Hematopoietic multipotent progenitor cell treated with erythropoietin and hydrocortisone succinate and interleukin-3 and kit ligand, for 17 days (in vitro differentiated cells): Measurements from ENCODE around the gene GPR4.

Experiments
- DNase-seq: peaks from one replicate; pipeline ENCODE4 v3.0.0-alpha.2; 2015; ENCODE audit warnings: low spot score

The GPR4 gene

DNA sequence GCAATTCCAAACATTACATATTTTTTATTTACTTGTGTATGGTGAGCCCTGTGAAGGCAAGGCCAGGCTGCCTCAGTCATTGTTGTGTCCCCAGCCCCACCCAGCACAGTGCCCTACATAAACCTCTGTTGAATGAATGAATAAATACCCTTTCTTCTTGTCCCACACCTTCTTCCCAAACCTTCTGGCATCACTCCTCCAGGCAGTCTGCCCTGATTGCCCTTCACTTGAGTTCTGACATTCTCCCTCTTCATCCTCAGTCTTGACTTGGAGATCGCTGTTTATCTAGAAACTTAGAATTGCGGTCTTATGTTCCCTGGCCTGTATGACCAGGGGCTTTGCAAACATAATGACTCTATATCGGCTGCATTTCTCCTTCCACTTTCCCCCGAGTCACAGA is 12.2 kb downstream of the GPR4 start:
- no peak for DNase-seq

DNA sequence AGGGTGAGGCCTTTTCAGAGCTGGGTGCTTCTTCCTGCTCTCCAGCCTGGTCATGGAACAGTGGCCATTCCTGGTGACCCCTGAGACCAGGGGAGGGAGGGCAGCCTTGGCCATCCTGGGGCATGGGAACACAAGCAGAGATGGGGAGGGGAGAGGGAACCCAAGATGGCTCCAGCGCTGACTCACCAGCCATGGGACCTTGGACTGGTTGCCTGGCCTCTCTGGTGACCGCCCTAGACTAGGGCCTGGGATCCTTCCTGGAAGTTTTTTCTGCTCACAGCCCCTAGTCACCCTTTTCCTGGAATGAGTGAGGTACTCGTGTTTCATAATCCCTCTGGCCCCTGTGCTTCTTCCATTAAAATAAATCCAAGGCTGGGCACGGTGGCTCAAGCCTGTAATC is 14.1 kb downstream of the GPR4 start:
- DNase-seq: no peak

DNA sequence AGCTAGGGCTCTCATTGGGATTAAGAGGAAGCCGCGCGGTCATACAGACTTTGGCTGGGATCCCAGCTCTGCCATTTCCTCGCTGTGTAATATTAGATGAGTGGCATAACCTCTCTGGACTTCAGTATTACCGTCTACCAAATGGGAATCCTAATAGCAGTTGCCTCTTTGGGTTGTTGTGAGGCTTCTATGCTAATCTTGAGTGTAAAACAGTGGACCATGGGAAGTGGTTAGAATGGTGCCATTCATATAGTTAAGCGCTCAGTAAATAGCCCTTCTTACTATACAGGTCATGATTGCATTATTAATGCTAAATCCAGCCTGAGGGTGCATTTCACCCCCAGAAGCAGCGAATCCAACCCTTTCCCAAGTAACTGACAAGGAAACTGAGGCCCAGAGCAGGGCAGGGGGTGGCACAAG is 16.8 kb downstream of the GPR4 start:
- DNase-seq: no peak

DNA sequence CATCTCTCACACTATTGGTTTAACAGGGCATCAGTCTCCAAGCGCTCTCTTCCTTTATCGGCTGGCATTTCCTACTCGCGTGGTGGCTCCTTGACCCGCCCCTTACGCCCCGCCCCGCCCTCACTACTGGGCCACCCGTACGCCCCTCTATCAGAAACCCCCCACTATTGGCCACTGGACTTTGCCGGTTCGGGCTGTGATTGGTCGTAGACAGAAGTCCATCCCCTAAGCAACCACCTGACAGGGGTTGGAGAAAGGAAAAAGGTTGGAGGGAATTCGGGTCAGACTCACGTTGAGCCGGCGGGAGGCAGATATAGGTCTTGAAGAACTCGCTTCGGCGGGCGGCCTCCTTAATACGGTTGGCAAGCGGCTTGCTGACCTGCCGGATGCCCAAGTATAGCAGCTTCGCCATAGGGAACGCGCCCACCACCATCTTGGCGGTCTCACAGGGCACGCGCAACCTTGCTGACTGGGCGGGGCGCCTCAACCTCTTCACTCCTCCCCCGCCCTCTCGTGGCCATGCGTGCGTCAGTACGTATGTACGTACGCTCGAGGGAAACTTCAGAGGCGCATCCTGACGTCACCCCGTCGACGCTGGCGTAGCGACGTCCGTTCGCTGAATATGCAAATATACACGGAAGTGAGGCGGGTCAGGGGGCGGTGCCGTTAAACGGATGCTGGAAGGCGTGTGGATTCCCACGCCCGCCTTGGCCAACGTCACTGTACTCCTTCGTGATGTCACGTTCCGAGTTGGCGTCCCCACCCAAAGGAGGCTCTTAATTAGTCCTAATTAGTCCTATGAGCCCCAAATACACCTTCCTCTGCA is 17.5 kb downstream of the GPR4 start, which contains the start of gene OPA3:
TSS of gene OPA3 (minus strand) at position 471 of the 826 bp plus-strand sequence. CDS start at position 433, 38 bp downstream.
- peak; percentile 100 for DNase-seq

DNA sequence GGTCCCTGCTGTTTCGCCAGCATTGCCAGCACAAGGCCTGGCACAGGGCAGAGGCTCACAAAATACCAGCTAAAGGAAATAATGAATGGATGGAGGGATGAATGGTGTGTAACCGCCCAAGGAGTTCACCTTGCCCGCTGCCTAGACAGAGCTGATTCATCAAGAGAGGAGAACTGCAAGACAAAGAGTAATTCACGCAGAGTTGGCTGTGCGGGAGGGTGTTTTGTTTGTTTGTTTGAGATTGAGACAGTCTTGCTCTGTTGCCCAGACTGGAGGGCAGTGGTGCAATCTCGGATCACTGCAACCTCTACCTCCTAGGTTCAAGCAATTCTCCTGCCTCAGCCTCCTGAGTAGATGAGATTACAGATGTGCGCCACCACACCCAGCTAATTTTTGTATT is 20.4 kb downstream of the GPR4 start:
- no peak for DNase-seq

DNA sequence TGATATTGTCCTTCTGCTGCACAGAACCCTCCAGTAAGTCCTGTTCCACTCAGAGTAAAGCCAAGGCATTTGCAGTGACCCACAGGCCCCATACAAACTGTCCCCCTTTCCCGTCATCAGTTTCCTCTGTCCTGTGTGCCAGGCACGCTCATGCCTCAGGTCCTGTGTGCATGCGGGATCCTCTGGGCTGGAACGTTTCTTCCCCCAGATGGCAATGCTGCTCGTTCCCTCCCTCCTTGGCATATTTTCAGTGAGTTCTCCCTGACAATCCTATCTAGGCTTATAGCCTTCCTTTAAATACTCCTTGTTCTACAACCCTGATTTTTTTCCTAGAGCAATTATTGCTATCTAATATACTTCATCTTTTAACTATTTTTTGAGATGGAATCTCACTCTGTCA is 23.2 kb downstream of the GPR4 start:
- DNase-seq: no peak

DNA sequence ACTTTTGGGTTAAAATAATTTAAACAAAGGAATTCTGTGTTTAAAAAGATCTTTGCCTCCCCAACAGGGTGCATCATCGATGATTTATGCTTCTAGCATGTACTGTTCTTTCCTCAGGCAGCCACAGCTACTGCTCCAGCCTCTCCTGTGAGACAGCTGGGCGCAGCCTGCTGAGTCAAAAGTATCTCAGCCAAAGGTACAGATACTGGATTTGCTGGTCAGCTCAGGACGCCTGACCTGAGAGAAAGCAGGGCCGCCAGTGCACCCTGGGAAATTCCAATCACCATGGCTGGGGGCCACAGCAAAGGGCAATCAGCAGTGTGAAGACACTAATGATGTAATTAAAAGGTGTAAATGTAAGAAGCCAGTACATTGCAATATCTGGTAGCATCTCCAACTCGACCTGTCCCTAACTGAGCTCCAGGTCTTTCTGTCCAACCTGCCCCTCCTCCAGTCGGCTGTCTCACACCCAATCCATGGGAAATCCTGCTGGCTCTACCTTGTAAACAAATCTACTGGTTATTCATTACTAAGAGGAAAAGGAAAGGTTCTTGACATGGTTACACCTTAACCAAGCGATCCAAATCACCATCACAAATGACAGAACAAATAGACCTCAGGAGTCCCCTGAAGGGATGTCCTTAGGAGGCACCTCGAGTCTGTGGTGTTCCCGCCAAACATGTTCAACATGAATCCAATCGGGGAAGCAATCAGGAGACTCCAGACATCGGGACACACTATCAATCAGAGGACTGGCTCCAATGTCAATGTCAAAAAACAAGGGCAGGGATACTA is 24.7 kb downstream of the GPR4 start:
- DNase-seq: no peak

DNA sequence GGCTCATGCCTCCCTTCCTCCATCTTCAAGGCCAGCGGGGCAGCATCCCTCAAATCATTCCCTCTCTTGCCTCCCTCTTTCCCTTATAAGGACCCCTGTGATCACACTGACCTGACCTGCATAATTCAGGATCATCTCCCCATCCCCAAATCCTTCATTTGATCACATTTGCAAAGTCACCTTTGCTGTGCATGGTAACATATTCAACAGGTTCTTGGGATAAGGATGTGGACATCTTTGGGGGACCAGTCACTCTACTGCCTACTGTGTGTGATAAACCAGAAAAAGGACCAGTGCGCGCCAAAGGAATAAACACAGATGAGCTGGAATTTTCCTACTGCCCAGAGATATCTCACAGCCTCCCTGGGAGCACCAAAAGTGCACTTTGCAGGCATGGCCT is 25.3 kb downstream of the GPR4 start:
- DNase-seq: no peak

DNA sequence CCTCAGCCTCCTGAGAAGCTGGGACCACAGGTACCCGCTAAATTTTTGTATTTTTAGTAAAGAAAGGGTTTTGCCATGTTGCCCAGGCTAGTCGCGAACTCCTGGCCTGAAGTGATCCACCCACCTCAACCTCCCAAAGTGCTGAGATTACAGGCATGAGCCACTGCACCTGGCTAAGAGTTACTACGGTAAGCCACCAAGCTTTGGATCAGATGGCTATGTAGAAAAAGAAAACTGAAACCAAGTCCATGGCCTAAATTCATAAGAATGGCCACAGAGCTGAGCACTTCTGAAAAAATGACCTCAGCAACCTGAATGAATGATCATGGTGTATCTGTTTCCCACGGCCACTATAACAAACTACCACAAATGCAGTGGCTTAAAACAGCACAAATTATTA is 26.8 kb downstream of the GPR4 start:
- no peak for DNase-seq

DNA sequence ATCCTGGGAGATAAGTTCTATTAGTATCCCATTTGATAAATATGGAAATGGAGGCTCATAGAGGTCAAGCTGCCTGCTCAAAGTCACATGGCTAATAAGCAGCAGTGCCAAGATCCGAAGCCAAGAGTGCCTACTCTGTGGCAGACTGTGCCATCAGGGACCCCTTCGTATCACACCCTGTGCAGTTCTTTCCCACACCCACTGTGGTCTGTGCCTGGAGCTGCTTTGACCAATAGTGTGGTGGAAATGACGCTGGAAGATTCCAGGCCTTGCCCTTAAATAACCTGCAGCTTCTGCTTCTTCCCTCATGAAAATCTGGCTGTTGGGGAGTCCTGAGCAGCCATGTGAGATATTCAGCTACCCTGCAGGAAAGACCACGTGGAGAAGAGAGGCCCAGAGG is 27.5 kb downstream of the GPR4 start:
- no peak for DNase-seq

DNA sequence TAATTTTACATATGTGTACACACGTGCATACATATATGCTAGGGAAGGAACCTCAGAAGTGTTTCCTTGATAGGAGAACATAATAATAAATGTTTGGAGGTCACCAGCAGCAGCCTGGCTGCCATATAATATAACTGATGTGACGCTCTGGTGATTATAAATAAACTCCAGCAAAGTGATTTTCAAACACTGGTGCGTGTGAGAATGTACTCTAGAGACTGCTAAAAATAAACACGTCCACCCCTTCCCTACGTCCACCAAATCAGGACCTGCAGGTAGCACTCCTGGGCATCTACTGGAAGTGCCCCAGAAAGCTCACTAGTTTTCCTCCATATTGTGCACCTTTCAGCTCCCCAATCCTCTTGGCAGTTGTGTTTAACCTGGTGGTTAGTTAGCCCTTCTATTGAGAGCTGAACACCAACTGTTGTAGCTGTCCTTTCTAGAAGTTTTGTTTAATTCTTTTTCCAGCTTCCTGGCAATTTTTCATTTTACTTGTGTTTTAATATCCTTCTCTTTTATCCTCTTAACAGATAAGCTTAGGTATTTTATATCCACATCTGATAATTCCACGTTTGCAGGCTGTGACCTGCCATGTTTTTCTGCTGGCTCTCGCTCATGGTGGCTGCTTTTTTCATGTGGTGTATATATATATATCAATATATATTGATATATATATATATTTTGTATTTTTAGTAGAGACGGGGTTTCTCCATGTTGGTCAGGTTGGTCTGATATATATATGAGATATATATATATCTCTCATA is 30.4 kb downstream of the GPR4 start:
- no peak for DNase-seq

DNA sequence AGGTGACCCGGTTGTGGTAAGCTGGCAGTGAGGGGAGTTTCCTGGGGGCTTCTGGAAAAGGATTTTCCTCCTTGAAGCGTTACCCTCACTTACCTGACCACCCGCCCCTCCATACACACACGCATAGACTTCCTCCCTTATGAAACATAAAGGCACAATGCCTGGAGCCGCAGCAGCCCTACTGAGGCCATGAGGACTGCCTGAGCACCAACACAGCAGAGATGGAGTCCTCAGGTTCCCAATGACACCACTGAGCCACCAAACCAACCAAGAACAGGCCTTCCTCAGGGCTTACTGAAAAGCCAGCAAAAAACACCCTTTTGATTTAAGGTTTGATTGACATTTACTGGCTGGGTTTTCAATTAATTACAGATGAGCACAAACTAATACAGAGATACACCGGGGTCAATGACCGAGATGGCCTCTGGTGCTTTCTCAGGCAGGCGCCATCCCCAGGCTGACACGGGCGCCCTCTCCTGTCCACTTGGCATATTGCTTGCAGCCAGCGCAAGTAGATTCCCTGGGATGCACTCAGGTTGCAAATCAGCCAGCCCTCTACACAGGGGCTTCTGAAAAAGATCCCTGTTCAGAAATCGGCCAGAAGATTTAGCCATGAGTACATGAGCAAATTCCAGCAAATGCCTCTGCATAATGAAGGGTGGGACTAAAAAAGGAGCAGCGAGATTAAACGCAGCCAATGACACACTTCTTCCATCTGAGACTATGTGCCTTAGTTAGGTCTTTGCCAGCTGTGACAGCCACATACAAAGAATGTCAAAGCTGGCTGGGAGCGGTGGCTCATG is 32.2 kb downstream of the GPR4 start:
- DNase-seq: peak; percentile 47

DNA sequence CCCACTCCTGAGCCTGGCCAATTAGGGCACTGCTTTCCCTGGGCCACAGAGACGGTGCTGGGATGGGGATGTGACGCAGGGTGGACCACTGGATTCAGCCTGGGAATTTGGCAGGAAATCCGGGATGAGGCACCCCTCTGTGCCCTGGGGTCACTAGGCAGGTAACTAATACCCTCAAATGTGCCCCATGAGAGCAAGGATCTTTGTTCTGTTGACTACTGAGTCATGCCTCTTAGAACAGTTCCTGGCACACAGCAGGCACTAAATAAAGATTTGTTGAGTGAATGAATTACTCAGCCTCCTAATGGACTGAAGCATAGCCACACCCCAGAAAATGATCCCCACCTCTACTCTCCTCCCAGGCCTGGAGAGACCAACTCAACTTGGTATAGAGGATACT is 33.3 kb downstream of the GPR4 start:
- no peak for DNase-seq

DNA sequence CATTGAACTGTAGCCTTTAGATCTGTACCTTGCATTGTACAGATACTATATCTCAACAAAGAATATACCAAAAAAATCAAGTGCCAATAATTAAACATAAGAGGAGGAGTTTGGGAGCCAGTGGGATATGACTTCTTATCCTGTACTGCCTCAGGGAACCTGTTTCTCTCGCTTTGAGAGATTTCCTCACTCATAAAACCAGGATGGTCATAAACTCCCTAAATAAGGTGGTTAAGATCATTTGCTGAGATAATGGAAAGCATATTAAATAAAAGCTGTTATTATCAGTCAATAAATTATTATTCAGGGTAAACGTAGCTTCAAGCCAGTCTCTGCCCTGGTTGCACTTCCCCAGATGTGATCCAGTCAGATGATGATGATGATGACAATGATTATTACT is 34.4 kb downstream of the GPR4 start:
- DNase-seq: no peak

DNA sequence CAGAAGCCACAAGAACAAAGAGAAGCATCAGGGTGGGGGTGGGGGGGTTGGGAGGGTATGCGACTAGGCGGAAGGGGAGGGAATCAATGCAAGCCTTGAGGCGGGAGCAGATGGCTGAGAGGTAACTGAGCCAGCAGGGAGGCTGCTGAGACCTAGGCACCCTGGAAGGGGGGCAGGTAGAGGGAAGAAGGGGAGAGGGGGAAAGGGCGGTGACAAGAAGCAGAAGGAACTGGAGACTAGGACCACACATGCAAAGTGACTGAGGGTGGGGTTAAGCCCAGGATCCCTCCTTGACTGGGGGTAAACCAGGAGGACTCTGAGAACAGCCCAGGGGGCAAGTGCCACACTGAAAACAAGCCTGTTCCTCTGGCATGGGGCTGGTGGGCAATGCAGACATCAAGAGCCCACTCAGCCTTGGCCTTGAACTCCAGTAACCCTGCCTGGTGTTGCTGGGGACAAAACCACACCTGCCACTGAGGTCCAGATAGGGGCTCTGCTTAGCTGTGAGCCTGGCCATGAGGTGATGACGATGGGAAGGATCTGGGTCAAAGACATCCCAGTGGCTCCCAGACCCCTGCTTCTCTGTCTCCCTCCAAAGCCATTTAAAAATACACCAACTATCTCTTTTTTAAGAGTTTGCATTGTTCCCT is 37.8 kb downstream of the GPR4 start:
- no peak for DNase-seq

DNA sequence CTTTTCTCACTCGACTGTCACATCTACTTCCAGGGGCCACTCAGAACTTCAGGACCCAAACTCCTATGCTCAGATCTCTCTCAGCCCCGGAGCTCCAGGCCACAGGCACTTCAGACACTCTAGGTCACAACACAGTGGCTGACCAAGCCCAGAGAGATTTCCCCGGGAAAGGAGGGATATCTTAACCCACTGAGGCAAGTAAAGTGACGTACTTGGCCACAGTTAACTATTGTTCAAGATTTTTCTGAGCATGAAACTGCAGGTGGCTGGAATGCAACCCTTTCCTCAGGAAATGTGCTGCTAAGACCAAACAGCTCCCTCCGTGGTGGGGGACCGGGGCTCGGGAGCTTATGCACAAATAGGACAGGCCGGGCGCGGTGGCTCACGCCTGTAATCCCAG is 41.3 kb downstream of the GPR4 start:
- DNase-seq: no peak

DNA sequence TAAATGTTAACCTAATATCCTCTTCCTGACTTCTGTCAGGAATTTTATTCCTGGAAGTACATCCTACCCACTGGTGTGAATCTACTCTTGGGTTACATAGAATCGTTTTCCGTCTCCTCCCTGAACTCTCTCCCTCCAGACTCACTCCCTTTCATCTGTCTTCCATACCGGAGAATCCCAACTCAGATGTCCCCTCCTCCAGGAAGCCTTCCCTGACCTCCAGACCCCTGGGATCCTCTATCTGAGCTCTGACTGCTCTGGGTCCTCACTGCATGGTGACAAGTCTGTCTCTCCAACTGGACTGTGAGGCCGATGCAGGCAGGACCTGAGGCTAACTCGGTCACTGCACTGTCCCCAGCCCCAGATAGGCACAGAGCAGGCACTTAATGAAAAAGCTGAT is 42.0 kb downstream of the GPR4 start:
- no peak for DNase-seq

DNA sequence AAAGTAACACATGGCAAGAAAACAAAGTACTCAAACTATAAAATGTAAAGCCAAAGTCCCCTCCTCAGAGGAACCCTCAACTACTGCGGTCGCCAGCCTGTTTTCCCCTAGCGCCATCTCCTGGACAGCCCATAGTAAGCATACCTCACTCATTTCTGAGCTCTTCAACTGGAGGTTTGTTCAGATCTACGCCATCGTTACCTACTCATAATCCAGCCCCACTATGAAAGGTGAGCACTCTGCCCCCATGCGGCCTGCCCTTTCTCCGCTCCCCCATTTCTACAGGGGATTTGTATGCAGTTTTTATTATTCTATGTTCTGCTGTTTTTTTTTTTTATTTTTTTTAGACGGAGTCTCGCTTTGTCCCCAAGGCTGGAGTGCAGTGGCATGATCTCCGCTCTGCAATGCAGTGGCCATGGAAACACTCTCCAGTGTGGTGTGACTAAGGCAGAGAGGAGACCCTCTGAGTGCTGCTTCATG is 43.6 kb downstream of the GPR4 start:
- peak; percentile 42 for DNase-seq

DNA sequence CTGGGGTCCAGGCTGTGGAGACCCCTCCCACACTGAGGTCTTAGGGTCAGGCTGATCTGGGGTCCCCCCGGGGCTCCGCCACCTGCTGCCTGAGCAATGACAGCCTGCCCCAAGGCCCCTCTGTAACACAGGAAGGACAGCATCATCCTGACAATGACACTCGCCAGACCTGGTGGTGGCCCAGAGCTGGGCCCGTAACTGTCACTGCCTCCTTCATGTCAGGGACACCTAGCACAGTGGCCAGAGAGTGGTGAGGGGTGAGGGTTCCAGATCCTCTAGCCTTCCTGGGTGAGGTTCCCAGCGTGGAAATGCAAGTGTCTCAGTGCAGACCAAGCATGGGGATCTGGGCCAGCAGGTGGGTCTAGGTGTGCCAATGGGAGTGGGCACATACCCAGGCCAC is 45.2 kb downstream of the GPR4 start:
- DNase-seq: no peak

DNA sequence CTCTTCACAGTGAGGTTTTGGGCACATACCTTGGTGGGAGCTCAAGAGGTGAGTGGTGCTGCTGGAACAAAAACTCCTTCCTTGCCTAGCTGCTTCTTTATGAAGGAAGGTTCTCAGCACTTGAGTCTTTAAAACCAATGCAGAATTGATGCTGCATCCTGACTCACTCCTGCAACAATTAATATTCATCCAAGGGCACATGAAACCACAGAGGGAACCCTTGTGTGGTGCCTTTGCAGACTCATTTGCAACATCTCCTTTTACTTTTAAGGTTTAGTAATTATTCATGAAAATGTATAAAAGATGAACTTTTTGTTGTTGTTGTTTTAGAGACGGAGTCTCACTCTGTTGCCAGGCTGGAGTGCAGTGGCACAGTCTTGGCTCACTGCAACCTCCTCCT is 47.5 kb downstream of the GPR4 start:
- no peak for DNase-seq

DNA sequence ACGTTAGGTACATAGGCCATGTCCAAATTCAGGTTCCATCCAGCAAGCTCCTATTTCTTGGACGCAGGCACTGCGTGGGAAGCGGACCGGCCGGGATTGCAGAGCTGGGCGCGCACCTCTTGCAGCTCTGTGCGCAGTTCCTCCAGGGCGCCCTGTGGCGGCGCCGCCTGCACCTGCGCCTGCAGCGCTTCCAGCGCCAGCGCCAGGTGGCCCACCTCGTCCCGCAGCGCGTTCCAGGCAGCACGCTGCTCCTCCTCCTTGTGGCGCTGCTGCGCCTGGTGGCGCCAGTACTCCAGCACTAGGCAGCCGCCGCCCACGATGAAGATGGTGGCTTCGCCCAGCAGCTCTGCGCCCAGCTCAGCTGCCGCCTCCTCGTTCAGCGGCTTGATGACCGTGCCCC is 48.5 kb downstream of the GPR4 start:
- DNase-seq: no peak
